K562 (cell line): ENCODE data around the gene FAM241B. TPM values are rescaled to one million over a fixed set of nuclear protein-coding genes. Genes with fewer than 3 reads are reported as not detected.

Source experiments
- ATAC-seq: fragments of 200-7000 bp; cut with Tn5 transposase; 3 replicates; pipeline ENCODE4 v1.9.1; 2020; ENCODE audit warnings: moderate library complexity
- BruUV-seq: library from RNA; stranded (reverse); fragments of 400-500 nt; replicated peaks from 2 replicates; lab custom pipeline; 2021; lab: Mats Ljungman, UMichigan
- CTCF ChIA-PET: fragments of 300-600 bp; formaldehyde crosslinking; extraction: SDS; loops from one replicate; lab custom pipeline; 2021; ENCODE audit warnings: low intra/inter-chr PET ratio; lab: Yijun Ruan, JAX
- POLR2A ChIA-PET: fragments of 300-600, 350-650 bp; sonication (Branson Sonifier 250); formaldehyde crosslinking; extraction: SDS; loops from one replicate; lab custom pipeline; 2021; ENCODE audit warnings: antibody characterized with exemption, inconsistent platforms; lab: Yijun Ruan, JAX
- DNase-seq, 4 experiments: peaks; one replicate each; pipeline versions ENCODE4 v3.0.0 to v3.0.0-alpha.2; 2011 to 2018; ENCODE audit warnings: low spot score in 3 of 4, mixed read lengths in 3 of 4; ENCODE audit errors: extremely low read depth in 1 of 4
- FAIRE-seq: peaks from 2 replicates; lab custom pipeline; 2011; peaks lifted over from hg19 to GRCh38; lab: Jason Lieb, UNC
- H2AFZ ChIP-seq: 2 replicates; pipeline ENCODE4 v1.6.0; 2011; ENCODE audit warnings: low read depth, low read length, control low read depth, inconsistent platforms
- H3K27ac ChIP-seq: fragments of 200-600 bp; 3 replicates; pipeline ENCODE4 v1.8.0; 2011; ENCODE audit warnings: low read depth, mild to moderate bottlenecking, control low read depth, inconsistent platforms, low read length, moderate library complexity, mixed read lengths; ENCODE audit errors: extremely low read depth
- H3K27me3 ChIP-seq, 2 experiments: fragments of 300-600 bp in 1 of 2; 2 replicates in 1 of 2; 3 replicates in 1 of 2; pipeline versions ENCODE4 v1.6.0 to v1.8.0; 2011; ENCODE audit warnings: inconsistent platforms in 2 of 2, low read length in 2 of 2, mild to moderate bottlenecking in 1 of 2, mixed read lengths in 1 of 2, moderate library complexity in 1 of 2; ENCODE audit not compliant: control insufficient read depth in 2 of 2, insufficient read depth in 2 of 2
- H3K36me3 ChIP-seq: fragments of 300-600 bp; 3 replicates; pipeline ENCODE4 v1.8.0; 2011; ENCODE audit warnings: mild to moderate bottlenecking, low read length, inconsistent platforms; ENCODE audit not compliant: control insufficient read depth, insufficient read depth
- H3K4me1 ChIP-seq, 2 experiments: fragments of 200-600 bp in 1 of 2; replicated peaks in 1 of 2; 2 replicates in 1 of 2; 3 replicates in 1 of 2; pipeline versions ENCODE4 v1.5.1 to v1.8.0; 2011; ENCODE audit warnings: inconsistent platforms in 2 of 2, low read length in 2 of 2, mild to moderate bottlenecking in 1 of 2, mixed read lengths in 1 of 2, moderate library complexity in 1 of 2; ENCODE audit not compliant: control insufficient read depth in 2 of 2, insufficient read depth in 2 of 2
- H3K4me2 ChIP-seq: 2 replicates; pipeline ENCODE4 v1.6.1; 2011; ENCODE audit warnings: low read length, control low read depth, inconsistent platforms, mixed read lengths; ENCODE audit not compliant: insufficient read depth
- H3K4me3 ChIP-seq: fragments of 200-600 bp; sonication (generic), shearing (Covaris generic); 2 replicates; pipeline ENCODE4 v1.5.1; 2016; ENCODE audit warnings: control low read depth, inconsistent platforms
- H3K79me2 ChIP-seq: fragments of 200-600 bp; 3 replicates; pipeline ENCODE4 v1.8.0; 2011; ENCODE audit warnings: low read length, inconsistent platforms; ENCODE audit not compliant: control insufficient read depth, insufficient read depth
- H3K9ac ChIP-seq, 2 experiments: 2 replicates each; pipeline versions ENCODE4 v1.6.0 to v1.6.1; 2011; ENCODE audit warnings: low read depth in 2 of 2, low read length in 2 of 2, control low read depth in 1 of 2, inconsistent platforms in 1 of 2, mild to moderate bottlenecking in 1 of 2, mixed read lengths in 1 of 2; ENCODE audit not compliant: insufficient read depth in 1 of 2
- H3K9me1 ChIP-seq: one replicate; pipeline ENCODE4 v1.6.0; 2011; ENCODE audit warnings: inconsistent platforms, mild to moderate bottlenecking, low read length, moderate library complexity; ENCODE audit not compliant: control insufficient read depth, insufficient read depth
- H3K9me3 ChIP-seq: replicated peaks from 2 replicates; pipeline ENCODE4 v1.5.1; 2011; ENCODE audit warnings: low read depth, low read length, inconsistent platforms; ENCODE audit not compliant: control insufficient read depth, insufficient read depth
- H4K20me1 ChIP-seq: replicated peaks from 2 replicates; pipeline ENCODE4 v1.6.1; 2011; ENCODE audit warnings: low read length, inconsistent platforms, mixed read lengths; ENCODE audit not compliant: control insufficient read depth, insufficient read depth
- DACH1 ChIP-seq: fragments of 450-650 bp; IDR thresholded peaks from 2 replicates; pipeline ENCODE4 v1.6.1; 2018; ENCODE audit not compliant: partially characterized antibody
- KAT7 ChIP-seq: sonication (generic); formaldehyde crosslinking; IDR thresholded peaks from 2 replicates; pipeline ENCODE4 v1.8.0; 2022; ENCODE audit warnings: missing genetic modification reagents, mild to moderate bottlenecking, borderline replicate concordance
- SRF ChIP-seq, 2 experiments: fragments of 250-450, 450-650 bp in 1 of 2; sonication (Bioruptor Pico) in 1 of 2; sonication (generic) in 1 of 2; formaldehyde crosslinking; IDR thresholded peaks; 2 replicates each; pipeline versions ENCODE4 v1.5.0 to v1.5.1; 2020 to 2022; ENCODE audit warnings: mild to moderate bottlenecking in 1 of 2, missing genetic modification reagents in 1 of 2
- SRSF9 ChIP-seq: fragments of 200-400 bp; formaldehyde crosslinking; IDR thresholded peaks from 2 replicates; pipeline ENCODE4 v1.6.1; 2017; ENCODE audit warnings: low read depth, low read length, borderline replicate concordance
- WGBS: fragments of 100-300 bp; shearing (Covaris generic); methylation state at CpG from one replicate; pipeline ENCODE4 v1.1.6; 2016; ENCODE audit warnings: low coverage, mixed read lengths; ENCODE audit not compliant: insufficient coverage; ENCODE audit errors: missing lambda C conversion rate; 5-methylcytosine and 5-hydroxymethylcytosine counted together
- in situ Hi-C: fragments of 300-500 bp; cut with MboI; formaldehyde crosslinking; loops from 4 replicates; pipeline ENCODE4 v1.15.0; 2018; ENCODE audit warnings: inconsistent platforms, mixed read lengths
- intact Hi-C: fragments of 100-400 bp; cut with micrococcal nuclease; formaldehyde crosslinking; loops from 2 replicates; pipeline ENCODE4 v1.14.2; 2022
- polyA plus RNA-seq, 8 experiments: library from polyadenylated mRNA; depleted of rRNA in 4 of 8; stranded (reverse) in 5 of 8; unstranded in 3 of 8; fragments of >200 nt; fragmentation: Nextera tagmentation in 2 of 8; fragmentation: Illumina TruSeq in 1 of 8; extraction: Ambion mirVana in 2 of 8; extraction: Trizol in 1 of 8; gene quantifications; 2 replicates each; pipeline versions ENCODE4 v1.2.1 to v1.2.3, GENCODE V29; 2011 to 2014; ENCODE audit warnings: inconsistent platforms in 1 of 8, missing spikeins in 1 of 8
- total RNA-seq, 7 experiments: library from RNA; depleted of rRNA in 6 of 7; stranded (reverse); fragments of >200 nt in 6 of 7; fragmentation: Illumina TruSeq in 2 of 7; extraction: Trizol in 2 of 7; gene quantifications; 2 replicates each; pipeline versions ENCODE4 v1.2.1 to v1.2.3, GENCODE V29; 2011 to 2021; ENCODE audit warnings: low replicate concordance in 1 of 7
- TF ChIP-seq, protein P1 (sequence below): fragments of 250-450 bp; sonication (Bioruptor Pico); IDR thresholded peaks from 2 replicates; pipeline ENCODE4 v1.4.0; 2020; ENCODE audit warnings: mild to moderate bottlenecking, moderate library complexity
- TF ChIP-seq, protein P2 (sequence below): fragments of 450-650 bp; IDR thresholded peaks from 2 replicates; pipeline ENCODE4 v1.6.1; 2016; ENCODE audit warnings: borderline replicate concordance
- TF ChIP-seq, protein P3 (sequence below): fragments of 250-450 bp; sonication (Bioruptor Pico); IDR thresholded peaks from 2 replicates; pipeline ENCODE4 v1.5.0; 2021

The FAM241B gene
- total and polyA plus RNA-seq, 9 of the 15 experiments (the other 6 are each of a cell fraction or from before 2014, with no cell fraction given) = 1.9 to 11.1 (median 3.0) TPM

DNA sequence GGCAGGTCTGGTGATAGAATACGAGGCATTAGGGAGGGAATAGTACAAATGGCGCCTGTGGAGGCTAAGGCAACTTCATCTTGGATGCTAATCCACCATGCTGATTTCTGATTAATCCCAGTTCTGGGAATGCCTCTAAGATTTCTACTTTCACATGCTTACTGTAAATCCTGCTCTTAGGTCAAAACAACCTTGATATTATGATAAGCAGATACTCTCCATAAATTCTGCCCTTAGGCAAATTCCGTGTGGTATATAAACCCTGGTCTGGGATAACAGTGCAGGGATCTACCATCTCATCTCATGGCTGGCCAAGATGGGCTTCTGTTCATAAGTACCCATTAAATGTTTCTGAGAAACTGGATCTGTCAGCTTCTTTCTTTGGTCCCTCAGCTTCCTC lies 45.4 kb upstream of the FAM241B start (continued):
- TF ChIP-seq, protein P1, sequence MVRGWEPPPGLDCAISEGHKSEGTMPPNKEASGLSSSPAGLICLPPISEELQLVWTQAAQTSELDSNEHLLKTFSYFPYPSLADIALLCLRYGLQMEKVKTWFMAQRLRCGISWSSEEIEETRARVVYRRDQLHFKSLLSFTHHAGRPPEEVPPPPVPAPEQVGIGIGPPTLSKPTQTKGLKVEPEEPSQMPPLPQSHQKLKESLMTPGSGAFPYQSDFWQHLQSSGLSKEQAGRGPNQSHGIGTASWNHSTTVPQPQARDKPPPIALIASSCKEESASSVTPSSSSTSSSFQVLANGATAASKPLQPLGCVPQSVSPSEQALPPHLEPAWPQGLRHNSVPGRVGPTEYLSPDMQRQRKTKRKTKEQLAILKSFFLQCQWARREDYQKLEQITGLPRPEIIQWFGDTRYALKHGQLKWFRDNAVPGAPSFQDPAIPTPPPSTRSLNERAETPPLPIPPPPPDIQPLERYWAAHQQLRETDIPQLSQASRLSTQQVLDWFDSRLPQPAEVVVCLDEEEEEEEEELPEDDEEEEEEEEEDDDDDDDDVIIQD = no peak

DNA sequence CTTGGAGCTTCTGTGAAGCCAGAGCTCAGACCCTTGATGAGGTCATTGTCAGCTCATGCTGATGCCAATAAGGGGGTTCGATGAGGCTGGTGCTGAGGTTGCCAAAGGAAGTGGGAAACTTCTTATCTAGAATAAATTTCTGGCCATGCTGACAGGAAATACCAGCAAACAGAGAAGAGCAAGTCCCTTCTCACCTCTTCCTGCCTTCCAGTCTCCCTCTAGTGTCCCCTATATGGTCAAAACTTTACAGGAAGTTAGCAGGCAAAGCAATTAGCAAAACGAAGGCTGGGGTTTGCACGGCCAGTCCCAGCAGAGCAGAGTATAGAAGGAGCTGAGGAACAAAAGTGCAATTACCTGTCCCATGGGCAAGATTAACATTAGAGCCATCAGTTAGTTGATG lies 41.7 kb upstream of the FAM241B start:
- POLR2A ChIA-PET = interaction anchor here (0.9 to 2.2 kb wide), 3 partner anchors 9 to 21 kb away, joined by 4 to 6 read pairs (median 5); no protein-coding TSS in a partner anchor
- CTCF ChIA-PET = no interaction called here
- Histone ChIP-seq H3K36me3 (no peaks in the 10 kb centered on the region), H3K9ac (no peak overlapping the region), H3K27ac (no peak overlapping the region), H3K27me3 (no peaks in the 10 kb centered on the region; a peak in 1 of 5 replicates), H2AFZ (no peak overlapping the region), H4K20me1 (no peaks in the 10 kb centered on the region), H3K4me1 (no peaks in the 10 kb centered on the region), H3K4me2 (no peak overlapping the region), H3K9me3 (no peaks in the 10 kb centered on the region), H3K9me1 (no peaks in the 10 kb centered on the region), H3K79me2 (no peaks in the 10 kb centered on the region), H3K4me3 (no peak overlapping the region)
- DNase-seq = no peak
- 0% methylated on average over 3 of the region's 3 CpGs for WGBS
- ATAC-seq = no peak
- BruUV-seq = no TSS peak
- FAIRE-seq = no peak
- TF ChIP-seq, protein P2, sequence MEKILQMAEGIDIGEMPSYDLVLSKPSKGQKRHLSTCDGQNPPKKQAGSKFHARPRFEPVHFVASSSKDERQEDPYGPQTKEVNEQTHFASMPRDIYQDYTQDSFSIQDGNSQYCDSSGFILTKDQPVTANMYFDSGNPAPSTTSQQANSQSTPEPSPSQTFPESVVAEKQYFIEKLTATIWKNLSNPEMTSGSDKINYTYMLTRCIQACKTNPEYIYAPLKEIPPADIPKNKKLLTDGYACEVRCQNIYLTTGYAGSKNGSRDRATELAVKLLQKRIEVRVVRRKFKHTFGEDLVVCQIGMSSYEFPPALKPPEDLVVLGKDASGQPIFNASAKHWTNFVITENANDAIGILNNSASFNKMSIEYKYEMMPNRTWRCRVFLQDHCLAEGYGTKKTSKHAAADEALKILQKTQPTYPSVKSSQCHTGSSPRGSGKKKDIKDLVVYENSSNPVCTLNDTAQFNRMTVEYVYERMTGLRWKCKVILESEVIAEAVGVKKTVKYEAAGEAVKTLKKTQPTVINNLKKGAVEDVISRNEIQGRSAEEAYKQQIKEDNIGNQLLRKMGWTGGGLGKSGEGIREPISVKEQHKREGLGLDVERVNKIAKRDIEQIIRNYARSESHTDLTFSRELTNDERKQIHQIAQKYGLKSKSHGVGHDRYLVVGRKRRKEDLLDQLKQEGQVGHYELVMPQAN = no peak
- peak in 1 of 2 experiments; percentile 83; a peak in 2 of 4 replicates for TF ChIP-seq SRF (CRISPR knock-in tag; IDR thresholded peaks at IDR 0.05)
- no peak for TF ChIP-seq KAT7 (CRISPR knock-in tag)
- no peak for TF ChIP-seq SRSF9
- TF ChIP-seq DACH1 = no peak
- TF ChIP-seq, protein P3, sequence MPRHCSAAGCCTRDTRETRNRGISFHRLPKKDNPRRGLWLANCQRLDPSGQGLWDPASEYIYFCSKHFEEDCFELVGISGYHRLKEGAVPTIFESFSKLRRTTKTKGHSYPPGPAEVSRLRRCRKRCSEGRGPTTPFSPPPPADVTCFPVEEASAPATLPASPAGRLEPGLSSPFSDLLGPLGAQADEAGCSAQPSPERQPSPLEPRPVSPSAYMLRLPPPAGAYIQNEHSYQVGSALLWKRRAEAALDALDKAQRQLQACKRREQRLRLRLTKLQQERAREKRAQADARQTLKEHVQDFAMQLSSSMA (CRISPR knock-in tag) = no peak
- intact Hi-C loops (no loop called here), in situ Hi-C loops (no loop called here)
